ENCODE measurements around the gene RPH3AL.

The RPH3AL gene

DNA sequence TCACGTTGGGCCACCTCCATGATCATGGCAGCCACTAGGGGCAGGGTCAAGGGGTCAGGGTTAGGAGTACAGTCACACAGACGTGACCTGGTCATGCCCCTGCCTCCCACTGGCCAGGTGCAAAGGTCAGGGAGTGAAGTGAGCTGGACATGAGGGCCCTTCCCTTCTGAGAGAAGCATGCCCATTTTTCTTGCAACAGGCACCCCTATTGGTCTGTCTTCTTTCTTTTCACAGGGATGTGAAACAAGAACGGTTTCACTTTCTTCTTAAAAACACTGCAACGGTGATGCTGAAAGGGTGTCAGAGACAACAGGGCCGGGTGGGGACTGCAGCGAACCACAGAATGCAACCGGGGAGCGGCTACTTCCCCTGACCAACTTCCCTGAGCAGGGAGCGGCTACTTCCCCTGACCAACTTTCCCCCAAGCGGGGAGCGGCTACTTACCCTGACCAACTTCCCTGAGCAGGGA lies 119.1 kb downstream of the RPH3AL start:
- no peak for TF ChIP-seq EGR1 (IDR thresholded peaks at IDR 0.05)

DNA sequence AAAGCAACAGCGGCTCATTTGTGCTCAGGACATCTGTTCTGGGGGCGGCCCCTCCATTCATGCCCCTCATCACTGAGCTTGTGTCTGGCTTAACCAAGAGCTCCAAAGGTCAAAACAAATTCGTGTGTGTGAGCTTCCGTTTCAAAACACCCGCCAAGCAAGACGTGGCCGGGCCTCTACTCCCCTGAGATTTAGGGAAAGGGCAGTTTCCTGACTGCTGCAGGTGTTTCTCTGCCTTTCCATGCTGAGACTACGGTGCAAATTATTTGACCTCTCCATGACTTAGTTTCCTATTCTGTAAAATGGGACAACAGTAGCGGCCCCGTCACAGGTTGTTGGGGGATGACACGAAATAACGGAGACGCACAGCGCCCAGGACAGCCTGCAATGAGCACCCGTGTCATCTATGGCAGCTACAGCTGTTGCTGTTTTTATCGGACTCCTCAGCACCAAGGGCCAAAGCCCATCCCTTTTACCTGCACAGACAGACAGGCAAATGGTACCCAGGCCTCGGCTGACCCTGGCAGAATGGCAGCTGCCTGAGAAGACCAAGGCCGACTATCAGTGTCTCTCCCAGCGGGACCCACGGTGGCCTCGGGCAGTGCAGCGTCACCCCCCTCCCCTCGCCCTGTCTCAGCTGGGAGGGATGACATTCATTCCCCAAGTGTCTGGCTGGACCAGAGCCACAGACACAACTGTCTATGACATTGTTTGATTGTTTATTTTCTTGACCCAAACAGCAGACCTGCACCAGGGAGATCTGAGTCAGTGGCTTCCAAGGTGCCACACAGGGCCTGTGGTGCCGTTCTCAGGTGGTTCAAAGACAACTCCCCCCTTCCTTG lies 120.4 kb downstream of the RPH3AL start:
- TF ChIP-seq, protein P1, sequence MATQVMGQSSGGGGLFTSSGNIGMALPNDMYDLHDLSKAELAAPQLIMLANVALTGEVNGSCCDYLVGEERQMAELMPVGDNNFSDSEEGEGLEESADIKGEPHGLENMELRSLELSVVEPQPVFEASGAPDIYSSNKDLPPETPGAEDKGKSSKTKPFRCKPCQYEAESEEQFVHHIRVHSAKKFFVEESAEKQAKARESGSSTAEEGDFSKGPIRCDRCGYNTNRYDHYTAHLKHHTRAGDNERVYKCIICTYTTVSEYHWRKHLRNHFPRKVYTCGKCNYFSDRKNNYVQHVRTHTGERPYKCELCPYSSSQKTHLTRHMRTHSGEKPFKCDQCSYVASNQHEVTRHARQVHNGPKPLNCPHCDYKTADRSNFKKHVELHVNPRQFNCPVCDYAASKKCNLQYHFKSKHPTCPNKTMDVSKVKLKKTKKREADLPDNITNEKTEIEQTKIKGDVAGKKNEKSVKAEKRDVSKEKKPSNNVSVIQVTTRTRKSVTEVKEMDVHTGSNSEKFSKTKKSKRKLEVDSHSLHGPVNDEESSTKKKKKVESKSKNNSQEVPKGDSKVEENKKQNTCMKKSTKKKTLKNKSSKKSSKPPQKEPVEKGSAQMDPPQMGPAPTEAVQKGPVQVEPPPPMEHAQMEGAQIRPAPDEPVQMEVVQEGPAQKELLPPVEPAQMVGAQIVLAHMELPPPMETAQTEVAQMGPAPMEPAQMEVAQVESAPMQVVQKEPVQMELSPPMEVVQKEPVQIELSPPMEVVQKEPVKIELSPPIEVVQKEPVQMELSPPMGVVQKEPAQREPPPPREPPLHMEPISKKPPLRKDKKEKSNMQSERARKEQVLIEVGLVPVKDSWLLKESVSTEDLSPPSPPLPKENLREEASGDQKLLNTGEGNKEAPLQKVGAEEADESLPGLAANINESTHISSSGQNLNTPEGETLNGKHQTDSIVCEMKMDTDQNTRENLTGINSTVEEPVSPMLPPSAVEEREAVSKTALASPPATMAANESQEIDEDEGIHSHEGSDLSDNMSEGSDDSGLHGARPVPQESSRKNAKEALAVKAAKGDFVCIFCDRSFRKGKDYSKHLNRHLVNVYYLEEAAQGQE (IDR thresholded peaks at IDR 0.05; ENCODE audit: low read depth), result no peak
- TF ChIP-seq, protein P2, sequence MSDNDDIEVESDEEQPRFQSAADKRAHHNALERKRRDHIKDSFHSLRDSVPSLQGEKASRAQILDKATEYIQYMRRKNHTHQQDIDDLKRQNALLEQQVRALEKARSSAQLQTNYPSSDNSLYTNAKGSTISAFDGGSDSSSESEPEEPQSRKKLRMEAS (IDR thresholded peaks at IDR 0.05), result no peak
- TF ChIP-seq ZBTB7A (IDR thresholded peaks at IDR 0.05; ENCODE audit: low read depth), result no peak
- no peak for TF ChIP-seq TEAD4 (IDR thresholded peaks at IDR 0.05)
- no peak for TF ChIP-seq EP300 (IDR thresholded peaks at IDR 0.05; ENCODE audit: borderline replicate concordance)
- TF ChIP-seq NFIC (IDR thresholded peaks at IDR 0.05), result no peak
- no peak for TF ChIP-seq TCF12 (IDR thresholded peaks at IDR 0.05; ENCODE audit: low read depth)
- no peak for TF ChIP-seq YY1 (IDR thresholded peaks at IDR 0.05; ENCODE audit: low read depth)
- no peak for TF ChIP-seq TAF1 (IDR thresholded peaks at IDR 0.05; ENCODE audit: low read depth)
- no peak for TF ChIP-seq RAD21 (IDR thresholded peaks at IDR 0.05; ENCODE audit: low read depth)
- no peak for TF ChIP-seq FOXM1 (IDR thresholded peaks at IDR 0.05; ENCODE audit: borderline replicate concordance, low read depth)
- TF ChIP-seq, protein P3, sequence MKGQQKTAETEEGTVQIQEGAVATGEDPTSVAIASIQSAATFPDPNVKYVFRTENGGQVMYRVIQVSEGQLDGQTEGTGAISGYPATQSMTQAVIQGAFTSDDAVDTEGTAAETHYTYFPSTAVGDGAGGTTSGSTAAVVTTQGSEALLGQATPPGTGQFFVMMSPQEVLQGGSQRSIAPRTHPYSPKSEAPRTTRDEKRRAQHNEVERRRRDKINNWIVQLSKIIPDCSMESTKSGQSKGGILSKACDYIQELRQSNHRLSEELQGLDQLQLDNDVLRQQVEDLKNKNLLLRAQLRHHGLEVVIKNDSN (IDR thresholded peaks at IDR 0.05), result no peak

DNA sequence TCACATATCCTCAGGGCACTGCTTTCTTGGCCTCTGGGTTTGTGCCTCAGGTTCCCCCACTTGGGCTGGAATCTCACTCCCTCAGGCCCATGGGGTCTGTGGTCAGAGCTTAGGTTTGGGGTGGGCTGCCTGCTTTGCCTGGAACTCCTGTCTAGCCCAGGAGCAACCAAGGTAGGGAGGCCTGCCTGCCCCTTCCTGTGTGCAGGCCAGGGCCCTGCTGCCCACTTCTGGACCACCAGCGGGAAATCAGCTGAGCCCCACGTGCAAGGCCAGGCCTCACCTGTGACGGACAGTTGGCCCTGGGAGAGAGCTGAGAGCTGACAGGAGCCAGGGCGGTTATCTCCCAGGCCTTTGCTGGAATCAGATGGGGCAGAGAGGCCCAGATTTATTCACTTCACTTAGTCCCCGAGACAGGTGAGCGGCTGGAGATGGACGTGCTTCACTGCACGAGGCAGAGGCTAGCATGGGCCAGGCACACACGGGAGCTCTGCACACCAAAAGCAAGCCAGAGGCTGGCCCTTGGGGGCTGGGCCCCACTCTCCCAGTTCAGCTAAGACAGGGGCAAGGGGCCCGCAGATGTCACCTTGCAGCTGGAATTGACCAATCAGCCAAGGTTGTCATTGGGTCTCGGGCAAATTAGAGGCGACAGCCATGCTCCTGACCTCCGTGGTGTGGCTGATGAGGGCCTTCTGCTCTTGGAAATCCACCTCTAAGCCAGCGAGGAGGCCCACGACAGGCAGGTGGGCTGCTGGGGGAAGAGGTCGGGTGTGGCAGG lies 121.2 kb downstream of the RPH3AL start:
- TF ChIP-seq CREB1 (IDR thresholded peaks at IDR 0.05; ENCODE audit: low read depth), result no peak
- no peak for TF ChIP-seq YY1 (IDR thresholded peaks at IDR 0.05; ENCODE audit: low read depth)
- TF ChIP-seq ZBTB7A (IDR thresholded peaks at IDR 0.05; ENCODE audit: low read depth), result no peak

DNA sequence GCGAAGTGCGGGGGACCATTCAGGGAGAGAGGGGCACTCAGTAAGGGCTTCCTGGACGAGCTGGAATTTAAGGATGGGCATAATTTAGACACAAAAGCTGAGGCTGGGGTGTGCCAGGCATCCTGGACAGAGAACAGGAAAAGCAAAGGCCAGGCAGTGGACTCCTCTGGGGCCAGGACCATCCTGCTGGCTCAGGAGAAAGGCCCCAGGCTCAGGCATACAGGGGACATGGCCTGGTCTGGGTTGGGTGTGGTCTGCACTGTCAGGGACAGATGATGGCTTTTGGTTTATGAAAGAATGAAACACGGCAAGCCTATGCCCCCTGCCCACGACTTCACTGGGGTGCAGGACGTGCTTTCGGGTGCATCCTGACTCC lies 122.2 kb downstream of the RPH3AL start:
- TF ChIP-seq, protein P2 (IDR thresholded peaks at IDR 0.05), result no peak
- TF ChIP-seq ZBTB7A (IDR thresholded peaks at IDR 0.05; ENCODE audit: low read depth), result no peak
- no peak for TF ChIP-seq EGR1 (IDR thresholded peaks at IDR 0.05)
- no peak for TF ChIP-seq NFIC (IDR thresholded peaks at IDR 0.05)
- no peak for TF ChIP-seq YY1 (IDR thresholded peaks at IDR 0.05; ENCODE audit: low read depth)
- TF ChIP-seq, protein P1 (IDR thresholded peaks at IDR 0.05; ENCODE audit: low read depth), result no peak
- TF ChIP-seq CEBPB (IDR thresholded peaks at IDR 0.05), result no peak
- no peak for TF ChIP-seq EP300 (IDR thresholded peaks at IDR 0.05; ENCODE audit: borderline replicate concordance)

DNA sequence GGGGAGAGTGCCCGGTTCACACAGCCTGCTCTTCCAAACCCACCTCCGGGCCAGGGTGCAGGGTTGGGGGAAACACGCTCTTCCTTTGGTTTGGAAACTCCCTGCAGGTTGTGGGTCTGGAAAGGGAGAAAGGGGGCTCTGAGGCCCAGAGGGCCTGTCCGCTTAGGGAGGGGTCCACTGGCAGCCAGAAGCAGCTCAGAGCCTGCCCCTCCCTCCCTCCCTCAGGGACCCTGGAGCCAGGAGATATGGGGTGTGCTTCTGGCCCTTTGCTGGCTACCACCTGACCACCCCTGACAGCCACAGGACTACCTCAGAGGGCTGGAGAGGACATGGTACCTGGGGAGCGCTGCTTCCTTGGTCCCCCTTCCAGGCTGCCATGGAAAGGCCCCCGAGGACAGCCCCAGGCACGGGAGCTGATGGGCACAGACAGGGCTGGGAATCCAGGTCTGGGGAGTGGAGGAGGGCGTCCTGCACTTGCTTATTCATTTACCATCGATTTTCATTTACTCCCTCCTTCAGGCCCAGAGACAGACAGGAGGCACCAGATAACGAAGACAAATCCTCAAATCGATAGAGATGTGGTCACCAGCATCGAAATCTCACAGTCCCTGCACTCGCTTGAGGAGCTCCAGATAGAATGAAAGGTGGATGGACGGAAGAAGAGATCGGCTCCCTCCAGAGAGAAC lies 122.8 kb downstream of the RPH3AL start:
- TF ChIP-seq, protein P1 (IDR thresholded peaks at IDR 0.05; ENCODE audit: low read depth), result no peak
- TF ChIP-seq EP300 (IDR thresholded peaks at IDR 0.05; ENCODE audit: borderline replicate concordance), result no peak

Measured in Ishikawa (cell line).